Esophagus muscularis mucosa (tissue), 4 donors: ENCODE measurements around the gene MCM3.

ENCODE experiments used
- EP300 ChIP-seq: sonication (generic); formaldehyde crosslinking; IDR thresholded peaks from one replicate; pipeline ENCODE4 v1.6.1; 2017; ENCODE audit warnings: antibody characterized with exemption
- POLR2A ChIP-seq: fragments of 450-650 bp; IDR thresholded peaks from one replicate; pipeline ENCODE4 v1.6.1; 2017; ENCODE audit warnings: antibody characterized with exemption, moderate library complexity, mild to moderate bottlenecking, low read depth
- POLR2AphosphoS5 ChIP-seq, 2 donors: sonication (generic); formaldehyde crosslinking; IDR thresholded peaks; one replicate each; pipeline ENCODE4 v1.6.1; 2017; ENCODE audit warnings: antibody characterized with exemption in 2 of 2
- TF ChIP-seq, protein P1 (sequence below), 3 experiments: fragments of 200-600 bp in 2 of 3; fragments of 450-650 bp in 1 of 3; sonication (generic) in 2 of 3; IDR thresholded peaks; one replicate each; pipeline ENCODE4 v1.5.1; 2017 to 2019; ENCODE audit warnings: antibody characterized with exemption in 3 of 3, mild to moderate bottlenecking in 2 of 3, moderate library complexity in 1 of 3

DNA sequence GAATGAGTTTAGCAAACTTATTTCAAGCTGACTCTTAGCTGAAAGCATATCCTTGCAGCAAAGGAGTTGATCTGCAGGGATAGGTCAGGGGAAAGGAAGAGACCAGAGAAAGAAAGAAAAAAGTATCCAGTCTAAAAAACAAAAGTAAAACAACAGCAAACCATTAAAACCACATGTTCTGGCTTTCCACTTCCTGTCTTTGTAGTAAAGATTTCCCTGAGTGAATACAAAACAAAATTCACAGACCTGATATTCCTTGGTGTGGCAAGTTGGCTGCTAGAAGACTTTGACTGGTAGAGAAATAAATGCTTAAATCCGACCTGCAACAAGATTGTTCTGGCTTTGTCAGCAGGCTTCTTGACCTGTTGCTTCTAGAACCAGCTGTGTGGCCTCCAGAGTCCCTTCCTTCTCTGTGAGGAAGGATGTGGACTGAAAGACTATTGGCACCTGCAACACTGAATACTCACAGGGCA lies 23.4 kb upstream of the MCM3 start:
- TF ChIP-seq POLR2AphosphoS5 (IDR thresholded peaks at IDR 0.05) (no peak), POLR2A (no peak), EP300 (no peak)
- TF ChIP-seq, protein P1, sequence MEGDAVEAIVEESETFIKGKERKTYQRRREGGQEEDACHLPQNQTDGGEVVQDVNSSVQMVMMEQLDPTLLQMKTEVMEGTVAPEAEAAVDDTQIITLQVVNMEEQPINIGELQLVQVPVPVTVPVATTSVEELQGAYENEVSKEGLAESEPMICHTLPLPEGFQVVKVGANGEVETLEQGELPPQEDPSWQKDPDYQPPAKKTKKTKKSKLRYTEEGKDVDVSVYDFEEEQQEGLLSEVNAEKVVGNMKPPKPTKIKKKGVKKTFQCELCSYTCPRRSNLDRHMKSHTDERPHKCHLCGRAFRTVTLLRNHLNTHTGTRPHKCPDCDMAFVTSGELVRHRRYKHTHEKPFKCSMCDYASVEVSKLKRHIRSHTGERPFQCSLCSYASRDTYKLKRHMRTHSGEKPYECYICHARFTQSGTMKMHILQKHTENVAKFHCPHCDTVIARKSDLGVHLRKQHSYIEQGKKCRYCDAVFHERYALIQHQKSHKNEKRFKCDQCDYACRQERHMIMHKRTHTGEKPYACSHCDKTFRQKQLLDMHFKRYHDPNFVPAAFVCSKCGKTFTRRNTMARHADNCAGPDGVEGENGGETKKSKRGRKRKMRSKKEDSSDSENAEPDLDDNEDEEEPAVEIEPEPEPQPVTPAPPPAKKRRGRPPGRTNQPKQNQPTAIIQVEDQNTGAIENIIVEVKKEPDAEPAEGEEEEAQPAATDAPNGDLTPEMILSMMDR (IDR thresholded peaks at IDR 0.05): no peak
